GM18507 (cell line): ENCODE results near the gene SYTL3.

ENCODE experiments used
- DNase-seq: peaks from one replicate; pipeline ENCODE4 v3.0.0; 2011; ENCODE audit warnings: low read depth; ENCODE audit not compliant: insufficient read length; ENCODE audit errors: extremely low spot score
- FAIRE-seq: peaks from 2 replicates; lab custom pipeline; 2011; peaks lifted over from hg19 to GRCh38; lab: Jason Lieb, UNC

The SYTL3 gene

GRCh38 chr6:158751921-158752320 lies 102.1 kb downstream of the SYTL3 start:
- DNase-seq, result no peak
- no peak for FAIRE-seq

- no peak for DNase-seq
- no peak for FAIRE-seq
Measured at GRCh38 chr6:158752613-158753012, 102.8 kb downstream of the SYTL3 start.

GRCh38 chr6:158753811-158754210 lies 104.0 kb downstream of the SYTL3 start:
- DNase-seq (no peak), FAIRE-seq (no peak)

- DNase-seq (no peak), FAIRE-seq (no peak)
Measured at GRCh38 chr6:158754738-158755137, 104.9 kb downstream of the SYTL3 start.

GRCh38 chr6:158755636-158756035 lies 105.8 kb downstream of the SYTL3 start:
- no peak for FAIRE-seq
- DNase-seq, result no peak

GRCh38 chr6:158756126-158756525 lies 106.3 kb downstream of the SYTL3 start:
- FAIRE-seq, result no peak
- DNase-seq, result no peak

GRCh38 chr6:158756977-158757752 lies 107.3 kb downstream of the SYTL3 start:
- FAIRE-seq, result no peak
- no peak for DNase-seq

GRCh38 chr6:158757753-158758090 lies 107.9 kb downstream of the SYTL3 start:
- FAIRE-seq, result no peak

GRCh38 chr6:158758451-158758860 lies 108.6 kb downstream of the SYTL3 start:
- no peak for FAIRE-seq

More at GRCh38 chr6:158757753-158758090, 107.9 kb downstream of the SYTL3 start:
- no peak for DNase-seq

GRCh38 chr6:158758941-158759479 lies 109.2 kb downstream of the SYTL3 start:
- FAIRE-seq (no peak), DNase-seq (no peak)

More at GRCh38 chr6:158758451-158758860, 108.6 kb downstream of the SYTL3 start:
- no peak for DNase-seq

- no peak for DNase-seq
Measured at GRCh38 chr6:158759966-158760617, 110.2 kb downstream of the SYTL3 start.

GRCh38 chr6:158760618-158761250 lies 110.9 kb downstream of the SYTL3 start:
- no peak for FAIRE-seq
- DNase-seq, result no peak

More at GRCh38 chr6:158759966-158760617, 110.2 kb downstream of the SYTL3 start:
- FAIRE-seq, result no peak

- no peak for FAIRE-seq
Measured at GRCh38 chr6:158761746-158762145, 111.9 kb downstream of the SYTL3 start.

GRCh38 chr6:158762787-158763433 lies 113.1 kb downstream of the SYTL3 start:
- no peak for FAIRE-seq

More at GRCh38 chr6:158761746-158762145, 111.9 kb downstream of the SYTL3 start:
- DNase-seq, result no peak

GRCh38 chr6:158763434-158764182 lies 113.8 kb downstream of the SYTL3 start:
- FAIRE-seq (no peak), DNase-seq (no peak)

More at GRCh38 chr6:158762787-158763433, 113.1 kb downstream of the SYTL3 start:
- no peak for DNase-seq

- FAIRE-seq, result no peak
Measured at GRCh38 chr6:158764183-158764849, 114.5 kb downstream of the SYTL3 start.

GRCh38 chr6:158764926-158765325 lies 115.1 kb downstream of the SYTL3 start:
- FAIRE-seq, result no peak

More at GRCh38 chr6:158764183-158764849, 114.5 kb downstream of the SYTL3 start:
- DNase-seq, result no peak

GRCh38 chr6:158765499-158766068 lies 115.7 kb downstream of the SYTL3 start:
- no peak for DNase-seq

More at GRCh38 chr6:158764926-158765325, 115.1 kb downstream of the SYTL3 start:
- DNase-seq, result no peak

More at GRCh38 chr6:158765499-158766068, 115.7 kb downstream of the SYTL3 start:
- no peak for FAIRE-seq
